GM12891 (cell line): ENCODE results near the gene C1GALT1.

Experiments used
- POLR2A ChIP-seq: IDR thresholded peaks from 2 replicates; pipeline ENCODE4 v1.6.1; 2011; ENCODE audit warnings: low read depth, low read length, control low read depth
- POLR2AphosphoS5 ChIP-seq: IDR thresholded peaks from 2 replicates; pipeline ENCODE4 v1.6.1; 2011; ENCODE audit warnings: low read depth, low read length, control low read depth

- no peak for TF ChIP-seq POLR2A
- no peak for TF ChIP-seq POLR2AphosphoS5
Observed at GRCh38 chr7:7173956-7174632, 8.2 kb upstream of the C1GALT1 start.
